Activated CD4-positive, alpha-beta T cell treated with anti-CD3 and anti-CD28 coated beads for 36 hours (primary cell): Measurements from ENCODE around the gene OSBPL3. TPM values are rescaled to one million over a fixed set of nuclear protein-coding genes. Genes with fewer than 3 reads are reported as not detected.

ENCODE experiments used
- ATAC-seq: fragments of 200-7000 bp; cut with Tn5 transposase; one replicate; pipeline ENCODE4 v1.10.0; 2021; ENCODE audit warnings: mild to moderate bottlenecking, moderate library complexity
- CTCF ChIA-PET: fragments of 350-600 bp; sonication (Branson Sonifier 250); formaldehyde crosslinking; loops from one replicate; lab custom pipeline; 2021; ENCODE audit warnings: antibody characterized with exemption; lab: Charles Lee
- POLR2A ChIA-PET: fragments of 350-600 bp; sonication (Branson Sonifier 250); formaldehyde crosslinking; loops from one replicate; lab custom pipeline; 2021; ENCODE audit warnings: antibody characterized with exemption, inconsistent platforms; lab: Charles Lee
- DNase-seq: peaks from one replicate; pipeline ENCODE4 v3.0.0-alpha.2; 2020
- H3K27ac Mint-ChIP-seq: one replicate; pipeline ENCODE4 v1.8.0; 2021; ENCODE audit warnings: mixed read lengths
- H3K27me3 Mint-ChIP-seq: one replicate; pipeline ENCODE4 v1.8.0; 2021; ENCODE audit warnings: mixed read lengths
- H3K36me3 Mint-ChIP-seq: one replicate; pipeline ENCODE4 v1.8.0; 2021; ENCODE audit warnings: low read depth, mixed read lengths
- H3K4me1 Mint-ChIP-seq: one replicate; pipeline ENCODE4 v1.8.0; 2021; ENCODE audit warnings: mixed read lengths
- H3K4me3 Mint-ChIP-seq: one replicate; pipeline ENCODE4 v1.8.0; 2021; ENCODE audit warnings: mild to moderate bottlenecking, moderate library complexity, mixed read lengths
- H3K9me3 Mint-ChIP-seq: one replicate; pipeline ENCODE4 v1.8.0; 2021; ENCODE audit warnings: low read depth, mixed read lengths
- intact Hi-C, 2 experiments: fragments of 100-400 bp; cut with DNase I in 1 of 2; cut with micrococcal nuclease in 1 of 2; formaldehyde crosslinking; loops; one replicate each; pipeline versions ENCODE4 v1.14.2 to v1.15.1; 2022 to 2024; cut with DNase I, micrococcal nuclease
- total RNA-seq, 2 experiments: library from RNA; stranded (reverse); gene quantifications; one replicate each; pipeline ENCODE4 v1.2.3, GENCODE V29; 2021

The OSBPL3 gene
- total RNA-seq, 2 experiments from 2014 or later, result 34.7 to 38.2 TPM

- no peak for DNase-seq
- H3K27ac Mint-ChIP-seq, result no peak overlapping the region
- H3K27me3 Mint-ChIP-seq, result no peaks in the 10 kb centered on the region
- POLR2A ChIA-PET, result no interaction called here
- H3K4me1 Mint-ChIP-seq, result peaks cover 47% of the 10 kb centered on the region
- peaks cover 29% of the 10 kb centered on the region for H3K36me3 Mint-ChIP-seq
- no peaks in the 10 kb centered on the region for H3K9me3 Mint-ChIP-seq
- H3K4me3 Mint-ChIP-seq, result no peak overlapping the region
- intact Hi-C loops, result no loop called here
- ATAC-seq, result no peak
- CTCF ChIA-PET, result interaction anchor here (0.9 to 1.6 kb wide), 5 partner anchors 14 to 206 kb away, joined by 3 to 5 read pairs (median 3); no protein-coding TSS in a partner anchor
Observed at GRCh38 chr7:24894429-24895221, 85.4 kb downstream of the OSBPL3 start.

GRCh38 chr7:24891311-24891735 is 88.7 kb downstream of the OSBPL3 start:
- CTCF ChIA-PET, result interaction anchor here (1.0 to 2.6 kb wide), 5 partner anchors 8 to 80 kb away, joined by 3 to 10 read pairs (median 4); no protein-coding TSS in a partner anchor
- Mint-ChIP-seq H3K4me3 (no peak overlapping the region), H3K4me1 (peaks cover 30% of the 10 kb centered on the region)

GRCh38 chr7:24889611-24890010 is 90.4 kb downstream of the OSBPL3 start:
- Mint-ChIP-seq H3K4me3 (no peak overlapping the region), H3K9me3 (no peaks in the 10 kb centered on the region), H3K36me3 (peaks cover 53% of the 10 kb centered on the region), H3K27me3 (no peaks in the 10 kb centered on the region), H3K4me1 (peaks cover 32% of the 10 kb centered on the region), H3K27ac (no peak overlapping the region)
- ATAC-seq (no peak), DNase-seq (no peak)
- CTCF ChIA-PET, result interaction anchor here (0.7 to 0.8 kb wide), 2 partner anchors 12 to 36 kb away, joined by 3 read pairs; no protein-coding TSS in a partner anchor
- intact Hi-C loops, result no loop called here
- POLR2A ChIA-PET, result no interaction called here

More at GRCh38 chr7:24891311-24891735, 88.7 kb downstream of the OSBPL3 start:
- Mint-ChIP-seq H3K36me3 (peaks cover 43% of the 10 kb centered on the region), H3K9me3 (no peaks in the 10 kb centered on the region), H3K27me3 (no peaks in the 10 kb centered on the region), H3K27ac (no peak overlapping the region)
- ATAC-seq, result no peak
- POLR2A ChIA-PET, result no interaction called here
- intact Hi-C loops, result no loop called here
- DNase-seq, result no peak

- POLR2A ChIA-PET, result no interaction called here
- Mint-ChIP-seq H3K27me3 (no peaks in the 10 kb centered on the region), H3K4me1 (peaks cover 36% of the 10 kb centered on the region), H3K27ac (no peak overlapping the region), H3K36me3 (peaks cover 55% of the 10 kb centered on the region), H3K4me3 (no peak overlapping the region), H3K9me3 (no peaks in the 10 kb centered on the region)
- ATAC-seq, result no peak
- CTCF ChIA-PET, result interaction anchor here (0.6 to 1.6 kb wide), 3 partner anchors 76 to 161 kb away, joined by 3 to 4 read pairs (median 4); no protein-coding TSS in a partner anchor
- DNase-seq, result no peak
- intact Hi-C loops, result no loop called here
Observed at GRCh38 chr7:24888653-24889052, 91.3 kb downstream of the OSBPL3 start.

GRCh38 chr7:24885716-24886115 is 94.3 kb downstream of the OSBPL3 start:
- H3K4me3 Mint-ChIP-seq, result no peak overlapping the region
- ChIA-PET CTCF (interaction anchor here (0.6 kb wide), 3 partner anchors 42 to 163 kb away, joined by 3 read pairs; no protein-coding TSS in a partner anchor), POLR2A (no interaction called here)
- H3K9me3 Mint-ChIP-seq, result no peaks in the 10 kb centered on the region
- no peak for DNase-seq
- no peaks in the 10 kb centered on the region for H3K27me3 Mint-ChIP-seq
- intact Hi-C loops, result no loop called here
- no peak overlapping the region for H3K27ac Mint-ChIP-seq
- H3K4me1 Mint-ChIP-seq, result peaks cover 60% of the 10 kb centered on the region
- ATAC-seq, result no peak
- H3K36me3 Mint-ChIP-seq, result peaks cover 43% of the 10 kb centered on the region

- POLR2A ChIA-PET, result no interaction called here
- intact Hi-C loops, result no loop called here
- Mint-ChIP-seq H3K9me3 (no peaks in the 10 kb centered on the region), H3K27ac (no peak overlapping the region), H3K36me3 (peaks cover 40% of the 10 kb centered on the region), H3K27me3 (no peaks in the 10 kb centered on the region), H3K4me1 (peaks cover 63% of the 10 kb centered on the region), H3K4me3 (no peak overlapping the region)
- CTCF ChIA-PET, result interaction anchor here (0.7 kb wide), 1 partner anchor 107 kb away, joined by 3 read pairs; no protein-coding TSS in a partner anchor
- no peak for ATAC-seq
- no peak for DNase-seq
Observed at GRCh38 chr7:24885305-24885704, 94.7 kb downstream of the OSBPL3 start.

- Mint-ChIP-seq H3K27ac (no peak overlapping the region), H3K4me3 (no peak overlapping the region), H3K36me3 (peaks cover 31% of the 10 kb centered on the region), H3K27me3 (no peaks in the 10 kb centered on the region), H3K9me3 (no peaks in the 10 kb centered on the region), H3K4me1 (peaks cover 65% of the 10 kb centered on the region)
- DNase-seq (no peak), ATAC-seq (no peak)
- intact Hi-C loops, result no loop called here
- CTCF ChIA-PET, result interaction anchor here (1.0 to 2.0 kb wide), 2 partner anchors 8 to 26 kb away, joined by 3 to 7 read pairs; no protein-coding TSS in a partner anchor
- POLR2A ChIA-PET, result no interaction called here
Observed at GRCh38 chr7:24884401-24884800, 95.6 kb downstream of the OSBPL3 start.

GRCh38 chr7:24883622-24884013 is 96.4 kb downstream of the OSBPL3 start:
- peaks cover 27% of the 10 kb centered on the region for H3K36me3 Mint-ChIP-seq
- H3K9me3 Mint-ChIP-seq, result no peaks in the 10 kb centered on the region
- intact Hi-C loops, result loop anchor here (2.0 kb wide), 2 partner anchors 15 to 63 kb away; no protein-coding TSS in a partner anchor
- CTCF ChIA-PET, result interaction anchor here (0.6 to 2.0 kb wide), 6 partner anchors 8 to 139 kb away, joined by 3 to 8 read pairs (median 4); no protein-coding TSS in a partner anchor
- DNase-seq (no peak), ATAC-seq (no peak)
- POLR2A ChIA-PET, result interaction anchor here (0.6 kb wide), 1 partner anchor 186 kb away, joined by 4 read pairs; no protein-coding TSS in a partner anchor
- peak overlapping the region; percentile 49 for H3K27ac Mint-ChIP-seq
- H3K4me3 Mint-ChIP-seq, result no peak overlapping the region
- H3K4me1 Mint-ChIP-seq, result peaks cover 69% of the 10 kb centered on the region
- no peaks in the 10 kb centered on the region for H3K27me3 Mint-ChIP-seq

- POLR2A ChIA-PET, result interaction anchor here (0.6 kb wide), 1 partner anchor 187 kb away, joined by 4 read pairs; no protein-coding TSS in a partner anchor
- DNase-seq (peak; percentile 74), ATAC-seq (peak; percentile 87)
- Mint-ChIP-seq H3K36me3 (peaks cover 27% of the 10 kb centered on the region), H3K4me1 (peaks cover 74% of the 10 kb centered on the region), H3K27me3 (no peaks in the 10 kb centered on the region), H3K27ac (peak overlapping the region; percentile 66), H3K9me3 (no peaks in the 10 kb centered on the region), H3K4me3 (no peak overlapping the region)
- CTCF ChIA-PET, result interaction anchor here (0.6 to 2.0 kb wide), 7 partner anchors 9 to 1173 kb away, joined by 3 to 8 read pairs (median 3); partner anchors contain the start of gene STK31
- intact Hi-C loops, result loop anchor here (2.0 kb wide), 2 partner anchors 16 to 62 kb away; no protein-coding TSS in a partner anchor
Observed at GRCh38 chr7:24882989-24883621, 96.9 kb downstream of the OSBPL3 start.

- no peaks in the 10 kb centered on the region for H3K27me3 Mint-ChIP-seq
- H3K9me3 Mint-ChIP-seq, result no peaks in the 10 kb centered on the region
- DNase-seq, result no peak
- no peak for ATAC-seq
- ChIA-PET POLR2A (no interaction called here), CTCF (interaction anchor here (0.7 to 1.6 kb wide), 3 partner anchors 34 to 146 kb away, joined by 3 read pairs; no protein-coding TSS in a partner anchor)
- H3K4me1 Mint-ChIP-seq, result peaks cover 87% of the 10 kb centered on the region
- peaks cover 22% of the 10 kb centered on the region for H3K36me3 Mint-ChIP-seq
- peak overlapping the region; percentile 14 for H3K27ac Mint-ChIP-seq
- no peak overlapping the region for H3K4me3 Mint-ChIP-seq
- intact Hi-C loops, result loop anchor here (2.0 kb wide), 2 partner anchors 17 to 61 kb away; no protein-coding TSS in a partner anchor
Observed at GRCh38 chr7:24881623-24882022, 98.4 kb downstream of the OSBPL3 start.

- POLR2A ChIA-PET, result interaction anchor here (0.5 kb wide), 1 partner anchor 41 kb away, joined by 6 read pairs; no protein-coding TSS in a partner anchor
- Mint-ChIP-seq H3K36me3 (peaks cover 16% of the 10 kb centered on the region), H3K27me3 (no peaks in the 10 kb centered on the region), H3K4me1 (peaks cover 81% of the 10 kb centered on the region), H3K27ac (peak overlapping the region; percentile 45), H3K9me3 (no peaks in the 10 kb centered on the region), H3K4me3 (no peak overlapping the region)
- CTCF ChIA-PET, result interaction anchor here (0.6 to 2.4 kb wide), 9 partner anchors 10 to 213 kb away, joined by 3 to 10 read pairs (median 5); no protein-coding TSS in a partner anchor
- DNase-seq, result no peak
- intact Hi-C loops, result no loop called here
- peak; percentile 23 for ATAC-seq
Observed at GRCh38 chr7:24880886-24881285, 99.1 kb downstream of the OSBPL3 start.
